Stimulated activated CD8-positive, alpha-beta memory T cell treated with anti-CD3 and anti-CD28 coated beads, Interleukin-12 subunit alpha, Interleukin-12 subunit beta, amount 100 ng/mL, for 4 hours (primary cell): ENCODE measurements around the gene FOXB1.

Experiments
- DNase-seq: peaks from one replicate; pipeline ENCODE4 v3.0.0-alpha.2; 2020; ENCODE audit warnings: low read depth

FOXB1 gene

GRCh38 chr15:60004009-60004845 lies at the start of gene FOXB1:
Gene FOXB1 (plus strand): TSS chr15:60004311. CDS start chr15:60004964, 653 bp downstream.
- DNase-seq: no peak

GRCh38 chr15:59958288-59958687 lies 45.8 kb upstream of the FOXB1 start:
- DNase-seq: no peak

- DNase-seq: no peak
These were observed 43.8 kb upstream of the FOXB1 start for GRCh38 chr15:59960318-59960717.

- DNase-seq: no peak
These were observed 40.8 kb upstream of the FOXB1 start for GRCh38 chr15:59963322-59963721.

GRCh38 chr15:59963925-59964324 lies 40.2 kb upstream of the FOXB1 start:
- no peak for DNase-seq

- no peak for DNase-seq
These were observed 38.4 kb upstream of the FOXB1 start for GRCh38 chr15:59965741-59966140.

GRCh38 chr15:59966262-59966661 lies 37.8 kb upstream of the FOXB1 start:
- DNase-seq: no peak

- no peak for DNase-seq
These were observed 35.8 kb upstream of the FOXB1 start for GRCh38 chr15:59968314-59968713.

GRCh38 chr15:59972241-59972640 lies 31.9 kb upstream of the FOXB1 start:
- DNase-seq: no peak

- no peak for DNase-seq
These were observed 27.4 kb upstream of the FOXB1 start for GRCh38 chr15:59976480-59977271.

- DNase-seq: no peak
These were observed 12.3 kb upstream of the FOXB1 start for GRCh38 chr15:59991834-59992233.

GRCh38 chr15:59993041-59993750 lies 10.9 kb upstream of the FOXB1 start:
- DNase-seq: no peak

- no peak for DNase-seq
These were observed 10.1 kb upstream of the FOXB1 start for GRCh38 chr15:59993950-59994401.

GRCh38 chr15:59994526-59994887 lies 9.6 kb upstream of the FOXB1 start:
- DNase-seq: no peak

- DNase-seq: no peak
These were observed 9.1 kb upstream of the FOXB1 start for GRCh38 chr15:59994888-59995557.

GRCh38 chr15:59995568-59996297 lies 8.4 kb upstream of the FOXB1 start:
- DNase-seq: no peak

- DNase-seq: no peak
These were observed 7.6 kb upstream of the FOXB1 start for GRCh38 chr15:59996298-59997041.

GRCh38 chr15:59997070-59997701 lies 6.9 kb upstream of the FOXB1 start:
- no peak for DNase-seq

- no peak for DNase-seq
These were observed 5.7 kb upstream of the FOXB1 start for GRCh38 chr15:59998305-59998949.
